Neural cell (in vitro differentiated cells): ENCODE data around the gene MSI2.

Source experiments
- CTCF ChIP-seq: fragments of 450-650 bp; IDR thresholded peaks from 2 replicates; pipeline ENCODE4 v1.5.1; 2014; ENCODE audit warnings: antibody characterized with exemption, mild to moderate bottlenecking, moderate library complexity; ENCODE audit not compliant: poor library complexity, severe bottlenecking
- EP300 ChIP-seq: fragments of 450-650 bp; conservative IDR thresholded peaks from 2 replicates; pipeline ENCODE4 v1.6.1; 2014; ENCODE audit warnings: antibody characterized with exemption, mild to moderate bottlenecking, moderate library complexity; ENCODE audit not compliant: poor library complexity, severe bottlenecking
- EZH2 ChIP-seq: fragments of 200-600, 300-800 bp; shearing (Covaris generic), sonication (generic); IDR thresholded peaks from 2 replicates; pipeline ENCODE4 v1.6.1; 2014; ENCODE audit warnings: antibody characterized with exemption, low read length, borderline replicate concordance, mild to moderate bottlenecking; ENCODE audit not compliant: insufficient read depth, poor library complexity, severe bottlenecking
- MXI1 ChIP-seq: fragments of 450-650 bp; conservative IDR thresholded peaks from 2 replicates; pipeline ENCODE4 v1.6.1; 2014; ENCODE audit warnings: antibody characterized with exemption, mild to moderate bottlenecking; ENCODE audit not compliant: poor library complexity, severe bottlenecking
- POLR2AphosphoS5 ChIP-seq: IDR thresholded peaks from 2 replicates; pipeline ENCODE4 v1.6.1; 2012
- RAD21 ChIP-seq: fragments of 450-650 bp; conservative IDR thresholded peaks from 2 replicates; pipeline ENCODE4 v1.6.1; 2014; ENCODE audit warnings: antibody characterized with exemption, mild to moderate bottlenecking, moderate library complexity
- REST ChIP-seq: IDR thresholded peaks from 2 replicates; pipeline ENCODE4 v1.6.1; 2012; ENCODE audit warnings: borderline replicate concordance
- SMC3 ChIP-seq: fragments of 450-650 bp; conservative IDR thresholded peaks from 2 replicates; pipeline ENCODE4 v1.6.1; 2014; ENCODE audit warnings: antibody characterized with exemption, mild to moderate bottlenecking, moderate library complexity; ENCODE audit not compliant: poor library complexity
- TAF1 ChIP-seq: IDR thresholded peaks from 2 replicates; pipeline ENCODE4 v1.6.1; 2012; ENCODE audit warnings: low read depth

- no peak for TF ChIP-seq CTCF
- no peak for TF ChIP-seq EZH2
- TF ChIP-seq RAD21: no peak
- no peak for TF ChIP-seq EP300
- TF ChIP-seq POLR2AphosphoS5: no peak
- no peak for TF ChIP-seq SMC3
- no peak for TF ChIP-seq MXI1
- no peak for TF ChIP-seq TAF1
- TF ChIP-seq REST: no peak
Observed at GRCh38 chr17:57273490-57273889, 17.2 kb downstream of the MSI2 start.
